SK-N-SH (cell line): ENCODE results near the gene XRCC3. TPM values are rescaled to one million over a fixed set of nuclear protein-coding genes. Genes with fewer than 3 reads are reported as not detected.

ENCODE experiments used
- CTCF ChIA-PET: fragments of 300-600, 350-600 bp; formaldehyde crosslinking; extraction: SDS; loops from one replicate; lab custom pipeline; 2021; lab: Yijun Ruan, JAX
- POLR2A ChIA-PET: fragments of 350-600 bp; sonication (Branson Sonifier 250); formaldehyde crosslinking; extraction: SDS; loops from one replicate; lab custom pipeline; 2020; ENCODE audit warnings: antibody characterized with exemption, inconsistent platforms; lab: Yijun Ruan, JAX
- DNase-seq: peaks from one replicate; pipeline ENCODE4 v3.0.0; 2012
- H2AFZ ChIP-seq: fragments of 200-600 bp; sonication (generic); 2 replicates; pipeline ENCODE4 v1.8.1; 2016; ENCODE audit warnings: antibody characterized with exemption, mild to moderate bottlenecking, low read depth
- H3F3A ChIP-seq: fragments of 200-600 bp; sonication (generic); replicated peaks from 2 replicates; pipeline ENCODE3; 2016; ENCODE audit warnings: antibody characterized with exemption, mild to moderate bottlenecking; ENCODE audit not compliant: insufficient read depth
- H3K27ac ChIP-seq, 2 experiments: fragments of 200-500 bp in 1 of 2; fragments of 200-600 bp in 1 of 2; sonication (Bioruptor generic) in 1 of 2; sonication (generic), shearing (Covaris generic) in 1 of 2; 2 replicates each; pipeline versions ENCODE4 v1.5.1 to v1.6.1; 2014 to 2016; ENCODE audit warnings: low read depth in 2 of 2, inconsistent platforms in 1 of 2, low read length in 1 of 2, mild to moderate bottlenecking in 1 of 2, mixed read lengths in 1 of 2
- H3K27me3 ChIP-seq: fragments of 200-600 bp; sonication (generic), shearing (Covaris generic); 2 replicates; pipeline ENCODE4 v1.6.1; 2016; ENCODE audit warnings: mixed run types; ENCODE audit not compliant: insufficient read depth
- H3K36me3 ChIP-seq, 2 experiments: fragments of 200-500 bp in 1 of 2; fragments of 200-600 bp in 1 of 2; sonication (Bioruptor generic) in 1 of 2; sonication (generic) in 1 of 2; replicated peaks in 1 of 2; 2 replicates each; pipeline versions ENCODE3 to v1.5.1; 2014 to 2016; ENCODE audit warnings: low read length in 1 of 2, mild to moderate bottlenecking in 1 of 2; ENCODE audit not compliant: insufficient read depth in 2 of 2, control insufficient read depth in 1 of 2
- H3K4me1 ChIP-seq, 2 experiments: fragments of 200-500 bp in 1 of 2; fragments of 200-600 bp in 1 of 2; sonication (Bioruptor generic) in 1 of 2; sonication (generic), shearing (Covaris generic) in 1 of 2; 2 replicates each; pipeline versions ENCODE4 v1.5.1 to v1.6.1; 2014 to 2016; ENCODE audit warnings: low read depth in 1 of 2, low read length in 1 of 2, mixed run types in 1 of 2; ENCODE audit not compliant: insufficient read depth in 2 of 2, control insufficient read depth in 1 of 2
- H3K4me2 ChIP-seq: fragments of 200-600 bp; sonication (generic), shearing (Covaris generic); 2 replicates; pipeline ENCODE4 v1.6.1; 2017; ENCODE audit warnings: mixed run types
- H3K4me3 ChIP-seq, 2 experiments: fragments of 200-500 bp in 1 of 2; fragments of 200-600 bp in 1 of 2; sonication (Bioruptor generic) in 1 of 2; sonication (generic), shearing (Covaris generic) in 1 of 2; 2 replicates each; pipeline versions ENCODE4 v1.5.1 to v1.8.1; 2014 to 2016; ENCODE audit warnings: low read depth in 2 of 2, inconsistent platforms in 1 of 2, low read length in 1 of 2, mild to moderate bottlenecking in 1 of 2, mixed read lengths in 1 of 2, moderate library complexity in 1 of 2
- H3K79me2 ChIP-seq: fragments of 200-600 bp; sonication (generic); 2 replicates; pipeline ENCODE4 v1.8.1; 2017; ENCODE audit warnings: mild to moderate bottlenecking; ENCODE audit not compliant: insufficient read depth
- H3K9ac ChIP-seq: fragments of 200-600 bp; sonication (generic); 2 replicates; pipeline ENCODE4 v1.6.1; 2017; ENCODE audit warnings: mixed run types
- H3K9me2 ChIP-seq: fragments of 200-600 bp; sonication (generic); 2 replicates; pipeline ENCODE4 v1.6.1; 2017; ENCODE audit warnings: mixed run types
- H3K9me3 ChIP-seq: fragments of 200-600 bp; sonication (generic); 2 replicates; pipeline ENCODE4 v1.6.1; 2017; ENCODE audit warnings: mixed run types, mild to moderate bottlenecking, moderate library complexity
- H4K20me1 ChIP-seq: fragments of 200-600 bp; sonication (generic); 2 replicates; pipeline ENCODE4 v1.6.1; 2017; ENCODE audit warnings: mild to moderate bottlenecking, mixed run types; ENCODE audit not compliant: insufficient read depth
- CHD2 ChIP-seq: fragments of 150-350 bp; IDR thresholded peaks from 2 replicates; pipeline ENCODE4 v1.6.1; 2018; ENCODE audit warnings: low read length; ENCODE audit not compliant: partially characterized antibody
- EZH2phosphoT487 ChIP-seq: fragments of 200-600 bp; sonication (generic); IDR thresholded peaks from 2 replicates; pipeline ENCODE4 v1.6.1; 2017; ENCODE audit warnings: low read depth, mixed run types, mild to moderate bottlenecking, antibody characterized with exemption, moderate library complexity, borderline replicate concordance
- FOSL2 ChIP-seq: IDR thresholded peaks from 2 replicates; pipeline ENCODE4 v1.4.0; 2012; ENCODE audit warnings: low read depth, mild to moderate bottlenecking, moderate library complexity, borderline replicate concordance
- FOXM1 ChIP-seq: IDR thresholded peaks from 2 replicates; pipeline ENCODE4 v1.4.0; 2012; ENCODE audit warnings: low read depth, mild to moderate bottlenecking
- IRF3 ChIP-seq: fragments of 150-350 bp; IDR thresholded peaks from 2 replicates; pipeline ENCODE4 v1.6.1; 2016; ENCODE audit warnings: mild to moderate bottlenecking, low read depth, low read length
- JUND ChIP-seq: IDR thresholded peaks from 2 replicates; pipeline ENCODE4 v1.4.0; 2012
- MXI1 ChIP-seq: IDR thresholded peaks from 2 replicates; pipeline ENCODE4 v1.6.1; 2012; ENCODE audit warnings: mild to moderate bottlenecking, low read depth, low read length, improper control_type of control experiment
- NFIC ChIP-seq: IDR thresholded peaks from 2 replicates; pipeline ENCODE4 v1.4.0; 2012; ENCODE audit warnings: borderline replicate concordance
- WGBS: methylation state at CpG from one replicate; pipeline ENCODE4 v1.1.6; 2017; ENCODE audit warnings: low lambda C conversion rate; 5-methylcytosine and 5-hydroxymethylcytosine counted together
- polyA plus RNA-seq, 3 experiments: library from polyadenylated mRNA; depleted of rRNA; stranded (reverse); fragments of >200 nt; gene quantifications; 2 replicates each; pipeline ENCODE4 v1.2.3, GENCODE V29; 2012
- TF ChIP-seq, protein P1 (sequence below): fragments of 150-350 bp; IDR thresholded peaks from 2 replicates; pipeline ENCODE4 v1.6.1; 2017; ENCODE audit warnings: antibody characterized with exemption, low read length, low read depth, borderline replicate concordance
- TF ChIP-seq, protein P2 (sequence below): IDR thresholded peaks from 2 replicates; pipeline ENCODE4 v1.4.0; 2012; ENCODE audit warnings: low read depth, borderline replicate concordance
- TF ChIP-seq, protein P3 (sequence below): IDR thresholded peaks from 2 replicates; pipeline ENCODE4 v1.4.0; 2012; ENCODE audit warnings: low read depth, borderline replicate concordance
- TF ChIP-seq, protein P4 (sequence below): IDR thresholded peaks from 2 replicates; pipeline ENCODE4 v1.6.1; 2012; ENCODE audit warnings: mild to moderate bottlenecking, low read depth, low read length, moderate library complexity

Gene XRCC3
- polyA plus RNA-seq, 1 of the 3 experiments (the other 2 are of a cell fraction) = 11.7 TPM

- Histone ChIP-seq H2AFZ (no peak overlapping the region), H3F3A (no peaks in the 10 kb centered on the region), H4K20me1 (no peaks in the 10 kb centered on the region), H3K4me1 (no peaks in the 10 kb centered on the region; a peak in 1 of 4 replicates), H3K9me3 (no peaks in the 10 kb centered on the region), H3K27me3 (no peaks in the 10 kb centered on the region), H3K9ac (no peak overlapping the region), H3K79me2 (no peaks in the 10 kb centered on the region), H3K27ac (no peak overlapping the region), H3K9me2 (no peaks in the 10 kb centered on the region), H3K36me3 (peaks cover 0 to 6% of the 10 kb centered on the region in 2 experiments), H3K4me3 (no peak overlapping the region), H3K4me2 (no peak overlapping the region)
- DNase-seq = no peak
- CTCF ChIA-PET = no interaction called here
- no peak for TF ChIP-seq MXI1
- TF ChIP-seq FOXM1 = no peak
- TF ChIP-seq, protein P1, sequence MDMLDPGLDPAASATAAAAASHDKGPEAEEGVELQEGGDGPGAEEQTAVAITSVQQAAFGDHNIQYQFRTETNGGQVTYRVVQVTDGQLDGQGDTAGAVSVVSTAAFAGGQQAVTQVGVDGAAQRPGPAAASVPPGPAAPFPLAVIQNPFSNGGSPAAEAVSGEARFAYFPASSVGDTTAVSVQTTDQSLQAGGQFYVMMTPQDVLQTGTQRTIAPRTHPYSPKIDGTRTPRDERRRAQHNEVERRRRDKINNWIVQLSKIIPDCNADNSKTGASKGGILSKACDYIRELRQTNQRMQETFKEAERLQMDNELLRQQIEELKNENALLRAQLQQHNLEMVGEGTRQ = no peak
- TF ChIP-seq FOSL2 = no peak
- TF ChIP-seq, protein P2, sequence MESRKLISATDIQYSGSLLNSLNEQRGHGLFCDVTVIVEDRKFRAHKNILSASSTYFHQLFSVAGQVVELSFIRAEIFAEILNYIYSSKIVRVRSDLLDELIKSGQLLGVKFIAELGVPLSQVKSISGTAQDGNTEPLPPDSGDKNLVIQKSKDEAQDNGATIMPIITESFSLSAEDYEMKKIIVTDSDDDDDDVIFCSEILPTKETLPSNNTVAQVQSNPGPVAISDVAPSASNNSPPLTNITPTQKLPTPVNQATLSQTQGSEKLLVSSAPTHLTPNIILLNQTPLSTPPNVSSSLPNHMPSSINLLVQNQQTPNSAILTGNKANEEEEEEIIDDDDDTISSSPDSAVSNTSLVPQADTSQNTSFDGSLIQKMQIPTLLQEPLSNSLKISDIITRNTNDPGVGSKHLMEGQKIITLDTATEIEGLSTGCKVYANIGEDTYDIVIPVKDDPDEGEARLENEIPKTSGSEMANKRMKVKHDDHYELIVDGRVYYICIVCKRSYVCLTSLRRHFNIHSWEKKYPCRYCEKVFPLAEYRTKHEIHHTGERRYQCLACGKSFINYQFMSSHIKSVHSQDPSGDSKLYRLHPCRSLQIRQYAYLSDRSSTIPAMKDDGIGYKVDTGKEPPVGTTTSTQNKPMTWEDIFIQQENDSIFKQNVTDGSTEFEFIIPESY = no peak
- TF ChIP-seq CHD2 = no peak
- TF ChIP-seq EZH2phosphoT487 = no peak
- no peak for TF ChIP-seq JUND
- TF ChIP-seq, protein P3, sequence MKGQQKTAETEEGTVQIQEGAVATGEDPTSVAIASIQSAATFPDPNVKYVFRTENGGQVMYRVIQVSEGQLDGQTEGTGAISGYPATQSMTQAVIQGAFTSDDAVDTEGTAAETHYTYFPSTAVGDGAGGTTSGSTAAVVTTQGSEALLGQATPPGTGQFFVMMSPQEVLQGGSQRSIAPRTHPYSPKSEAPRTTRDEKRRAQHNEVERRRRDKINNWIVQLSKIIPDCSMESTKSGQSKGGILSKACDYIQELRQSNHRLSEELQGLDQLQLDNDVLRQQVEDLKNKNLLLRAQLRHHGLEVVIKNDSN = no peak
- TF ChIP-seq IRF3 = no peak
- TF ChIP-seq, protein P4, sequence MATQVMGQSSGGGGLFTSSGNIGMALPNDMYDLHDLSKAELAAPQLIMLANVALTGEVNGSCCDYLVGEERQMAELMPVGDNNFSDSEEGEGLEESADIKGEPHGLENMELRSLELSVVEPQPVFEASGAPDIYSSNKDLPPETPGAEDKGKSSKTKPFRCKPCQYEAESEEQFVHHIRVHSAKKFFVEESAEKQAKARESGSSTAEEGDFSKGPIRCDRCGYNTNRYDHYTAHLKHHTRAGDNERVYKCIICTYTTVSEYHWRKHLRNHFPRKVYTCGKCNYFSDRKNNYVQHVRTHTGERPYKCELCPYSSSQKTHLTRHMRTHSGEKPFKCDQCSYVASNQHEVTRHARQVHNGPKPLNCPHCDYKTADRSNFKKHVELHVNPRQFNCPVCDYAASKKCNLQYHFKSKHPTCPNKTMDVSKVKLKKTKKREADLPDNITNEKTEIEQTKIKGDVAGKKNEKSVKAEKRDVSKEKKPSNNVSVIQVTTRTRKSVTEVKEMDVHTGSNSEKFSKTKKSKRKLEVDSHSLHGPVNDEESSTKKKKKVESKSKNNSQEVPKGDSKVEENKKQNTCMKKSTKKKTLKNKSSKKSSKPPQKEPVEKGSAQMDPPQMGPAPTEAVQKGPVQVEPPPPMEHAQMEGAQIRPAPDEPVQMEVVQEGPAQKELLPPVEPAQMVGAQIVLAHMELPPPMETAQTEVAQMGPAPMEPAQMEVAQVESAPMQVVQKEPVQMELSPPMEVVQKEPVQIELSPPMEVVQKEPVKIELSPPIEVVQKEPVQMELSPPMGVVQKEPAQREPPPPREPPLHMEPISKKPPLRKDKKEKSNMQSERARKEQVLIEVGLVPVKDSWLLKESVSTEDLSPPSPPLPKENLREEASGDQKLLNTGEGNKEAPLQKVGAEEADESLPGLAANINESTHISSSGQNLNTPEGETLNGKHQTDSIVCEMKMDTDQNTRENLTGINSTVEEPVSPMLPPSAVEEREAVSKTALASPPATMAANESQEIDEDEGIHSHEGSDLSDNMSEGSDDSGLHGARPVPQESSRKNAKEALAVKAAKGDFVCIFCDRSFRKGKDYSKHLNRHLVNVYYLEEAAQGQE = no peak
- no peak for TF ChIP-seq NFIC
- POLR2A ChIA-PET = no interaction called here
- 84% methylated on average over 9 of the region's 9 CpGs for WGBS
Observed at GRCh38 chr14:103753774-103754173, 38.5 kb upstream of the XRCC3 start.
